K562 (cell line): ENCODE results near the gene FLT1. TPM values are rescaled to one million over a fixed set of nuclear protein-coding genes. Genes with fewer than 3 reads are reported as not detected.

ENCODE experiments used
- ATAC-seq: fragments of 200-7000 bp; cut with Tn5 transposase; 3 replicates; pipeline ENCODE4 v1.9.1; 2020; ENCODE audit warnings: moderate library complexity
- BruUV-seq: library from RNA; stranded (reverse); fragments of 400-500 nt; replicated peaks from 2 replicates; lab custom pipeline; 2021; lab: Mats Ljungman, UMichigan
- CTCF ChIA-PET: fragments of 300-600 bp; formaldehyde crosslinking; extraction: SDS; loops from one replicate; lab custom pipeline; 2021; ENCODE audit warnings: low intra/inter-chr PET ratio; lab: Yijun Ruan, JAX
- POLR2A ChIA-PET: fragments of 300-600, 350-650 bp; sonication (Branson Sonifier 250); formaldehyde crosslinking; extraction: SDS; loops from one replicate; lab custom pipeline; 2021; ENCODE audit warnings: antibody characterized with exemption, inconsistent platforms; lab: Yijun Ruan, JAX
- DNase-seq, 4 experiments: peaks; one replicate each; pipeline versions ENCODE4 v3.0.0 to v3.0.0-alpha.2; 2011 to 2018; ENCODE audit warnings: low spot score in 3 of 4, mixed read lengths in 3 of 4; ENCODE audit errors: extremely low read depth in 1 of 4
- FAIRE-seq: peaks from 2 replicates; lab custom pipeline; 2011; peaks lifted over from hg19 to GRCh38; lab: Jason Lieb, UNC
- H2AFZ ChIP-seq: 2 replicates; pipeline ENCODE4 v1.6.0; 2011; ENCODE audit warnings: low read depth, low read length, control low read depth, inconsistent platforms
- H3K27ac ChIP-seq: fragments of 200-600 bp; 3 replicates; pipeline ENCODE4 v1.8.0; 2011; ENCODE audit warnings: low read depth, mild to moderate bottlenecking, control low read depth, inconsistent platforms, low read length, moderate library complexity, mixed read lengths; ENCODE audit errors: extremely low read depth
- H3K27me3 ChIP-seq, 2 experiments: fragments of 300-600 bp in 1 of 2; 2 replicates in 1 of 2; 3 replicates in 1 of 2; pipeline versions ENCODE4 v1.6.0 to v1.8.0; 2011; ENCODE audit warnings: inconsistent platforms in 2 of 2, low read length in 2 of 2, mild to moderate bottlenecking in 1 of 2, mixed read lengths in 1 of 2, moderate library complexity in 1 of 2; ENCODE audit not compliant: control insufficient read depth in 2 of 2, insufficient read depth in 2 of 2
- H3K36me3 ChIP-seq: fragments of 300-600 bp; 3 replicates; pipeline ENCODE4 v1.8.0; 2011; ENCODE audit warnings: mild to moderate bottlenecking, low read length, inconsistent platforms; ENCODE audit not compliant: control insufficient read depth, insufficient read depth
- H3K4me1 ChIP-seq, 2 experiments: fragments of 200-600 bp in 1 of 2; replicated peaks in 1 of 2; 2 replicates in 1 of 2; 3 replicates in 1 of 2; pipeline versions ENCODE4 v1.5.1 to v1.8.0; 2011; ENCODE audit warnings: inconsistent platforms in 2 of 2, low read length in 2 of 2, mild to moderate bottlenecking in 1 of 2, mixed read lengths in 1 of 2, moderate library complexity in 1 of 2; ENCODE audit not compliant: control insufficient read depth in 2 of 2, insufficient read depth in 2 of 2
- H3K4me2 ChIP-seq: 2 replicates; pipeline ENCODE4 v1.6.1; 2011; ENCODE audit warnings: low read length, control low read depth, inconsistent platforms, mixed read lengths; ENCODE audit not compliant: insufficient read depth
- H3K4me3 ChIP-seq: fragments of 200-600 bp; sonication (generic), shearing (Covaris generic); 2 replicates; pipeline ENCODE4 v1.5.1; 2016; ENCODE audit warnings: control low read depth, inconsistent platforms
- H3K79me2 ChIP-seq: fragments of 200-600 bp; 3 replicates; pipeline ENCODE4 v1.8.0; 2011; ENCODE audit warnings: low read length, inconsistent platforms; ENCODE audit not compliant: control insufficient read depth, insufficient read depth
- H3K9ac ChIP-seq, 2 experiments: 2 replicates each; pipeline versions ENCODE4 v1.6.0 to v1.6.1; 2011; ENCODE audit warnings: low read depth in 2 of 2, low read length in 2 of 2, control low read depth in 1 of 2, inconsistent platforms in 1 of 2, mild to moderate bottlenecking in 1 of 2, mixed read lengths in 1 of 2; ENCODE audit not compliant: insufficient read depth in 1 of 2
- H3K9me1 ChIP-seq: one replicate; pipeline ENCODE4 v1.6.0; 2011; ENCODE audit warnings: inconsistent platforms, mild to moderate bottlenecking, low read length, moderate library complexity; ENCODE audit not compliant: control insufficient read depth, insufficient read depth
- H3K9me3 ChIP-seq: replicated peaks from 2 replicates; pipeline ENCODE4 v1.5.1; 2011; ENCODE audit warnings: low read depth, low read length, inconsistent platforms; ENCODE audit not compliant: control insufficient read depth, insufficient read depth
- H4K20me1 ChIP-seq: replicated peaks from 2 replicates; pipeline ENCODE4 v1.6.1; 2011; ENCODE audit warnings: low read length, inconsistent platforms, mixed read lengths; ENCODE audit not compliant: control insufficient read depth, insufficient read depth
- CBX5 ChIP-seq: IDR thresholded peaks from 2 replicates; pipeline ENCODE4 v1.6.1; 2014; ENCODE audit warnings: low read depth, borderline replicate concordance
- HOMEZ ChIP-seq: fragments of 250-450 bp; sonication (Bioruptor Pico); IDR thresholded peaks from 2 replicates; pipeline ENCODE4 v1.4.0; 2020; ENCODE audit warnings: mild to moderate bottlenecking, moderate library complexity
- SMC3 ChIP-seq: conservative IDR thresholded peaks from 2 replicates; pipeline ENCODE4 v1.6.1; 2011; ENCODE audit warnings: low read depth, low read length, improper control_type of control experiment; ENCODE audit not compliant: insufficient read depth
- SNRNP70 ChIP-seq: fragments of 200-400 bp; formaldehyde crosslinking; optimal IDR thresholded peaks from 2 replicates; pipeline ENCODE3; 2017; ENCODE audit warnings: low read depth, low read length
- TFE3 ChIP-seq: fragments of 450-650 bp; formaldehyde crosslinking; IDR thresholded peaks from 2 replicates; pipeline ENCODE4 v1.4.0; 2020; ENCODE audit warnings: mild to moderate bottlenecking, mixed read lengths
- WGBS: fragments of 100-300 bp; shearing (Covaris generic); methylation state at CpG from one replicate; pipeline ENCODE4 v1.1.6; 2016; ENCODE audit warnings: low coverage, mixed read lengths; ENCODE audit not compliant: insufficient coverage; ENCODE audit errors: missing lambda C conversion rate; 5-methylcytosine and 5-hydroxymethylcytosine counted together
- in situ Hi-C: fragments of 300-500 bp; cut with MboI; formaldehyde crosslinking; loops from 4 replicates; pipeline ENCODE4 v1.15.0; 2018; ENCODE audit warnings: inconsistent platforms, mixed read lengths
- intact Hi-C: fragments of 100-400 bp; cut with micrococcal nuclease; formaldehyde crosslinking; loops from 2 replicates; pipeline ENCODE4 v1.14.2; 2022
- polyA plus RNA-seq, 8 experiments: library from polyadenylated mRNA; depleted of rRNA in 4 of 8; stranded (reverse) in 5 of 8; unstranded in 3 of 8; fragments of >200 nt; fragmentation: Nextera tagmentation in 2 of 8; fragmentation: Illumina TruSeq in 1 of 8; extraction: Ambion mirVana in 2 of 8; extraction: Trizol in 1 of 8; gene quantifications; 2 replicates each; pipeline versions ENCODE4 v1.2.1 to v1.2.3, GENCODE V29; 2011 to 2014; ENCODE audit warnings: inconsistent platforms in 1 of 8, missing spikeins in 1 of 8
- total RNA-seq, 7 experiments: library from RNA; depleted of rRNA in 6 of 7; stranded (reverse); fragments of >200 nt in 6 of 7; fragmentation: Illumina TruSeq in 2 of 7; extraction: Trizol in 2 of 7; gene quantifications; 2 replicates each; pipeline versions ENCODE4 v1.2.1 to v1.2.3, GENCODE V29; 2011 to 2021; ENCODE audit warnings: low replicate concordance in 1 of 7

Gene FLT1
- total and polyA plus RNA-seq, 9 of the 15 experiments (the other 6 are each of a cell fraction or from before 2014, with no cell fraction given), result 0.01 to 2.0 (median 0.22) TPM

GRCh38 chr13:28544026-28544425, 49.1 kb upstream of the FLT1 start:
- CTCF ChIA-PET, result no interaction called here
- no peak overlapping the region for H3K4me3 ChIP-seq
- DNase-seq, result no peak
- H3K27ac ChIP-seq, result no peak overlapping the region
- no peak for ATAC-seq
- H2AFZ ChIP-seq, result no peak overlapping the region
- no peaks in the 10 kb centered on the region for H4K20me1 ChIP-seq
- BruUV-seq, result no TSS peak
- H3K4me1 ChIP-seq, result peaks cover 0 to 5% of the 10 kb centered on the region in 2 experiments; a peak in 1 of 5 replicates
- H3K9ac ChIP-seq, result no peak overlapping the region
- TF ChIP-seq CBX5 (no peak), SMC3 (no peak), SNRNP70 (no peak), TFE3 (peak; percentile 14; the same call in 1 of the 2 replicates), HOMEZ (no peak)
- FAIRE-seq, result no peak
- in situ Hi-C loops, result no loop called here
- no peak overlapping the region for H3K4me2 ChIP-seq
- H3K9me3 ChIP-seq, result peaks cover 11% of the 10 kb centered on the region
- 20% methylated on average over 1 of the region's 1 CpG for WGBS
- H3K36me3 ChIP-seq, result no peaks in the 10 kb centered on the region
- H3K27me3 ChIP-seq, result peaks cover 0 to 5% of the 10 kb centered on the region in 2 experiments; a peak in 1 of 5 replicates
- no peaks in the 10 kb centered on the region for H3K79me2 ChIP-seq
- no peaks in the 10 kb centered on the region for H3K9me1 ChIP-seq
- POLR2A ChIA-PET, result interaction anchor here (1.0 kb wide), 1 partner anchor 9 kb away, joined by 4 read pairs; no protein-coding TSS in a partner anchor
- intact Hi-C loops, result no loop called here
